Left lobe of liver (tissue), 2 donors: Measurements from ENCODE around the gene TENT4A. TPM values are rescaled to one million over a fixed set of nuclear protein-coding genes. Genes with fewer than 3 reads are reported as not detected.

Source experiments
- ATAC-seq: fragments of 200-7000 bp; cut with Tn5 transposase; one replicate; pipeline ENCODE4 v1.9.1; 2020; ENCODE audit warnings: mild to moderate bottlenecking, moderate library complexity
- DNase-seq: peaks from one replicate; pipeline ENCODE4 v3.0.0-alpha.2; 2020; ENCODE audit warnings: low spot score
- total RNA-seq: library from RNA; stranded (reverse); gene quantifications from one replicate; pipeline ENCODE4 v1.2.1, GENCODE V29; 2021
- donor health status: DM: no; HTN: no; CAD: no; lungs with moderate emphysema.
- donor health status: DM: no; HTN: yes; CAD: no.

The TENT4A gene
- total RNA-seq, 1 donor from 2014 or later: 14.3 TPM

- ATAC-seq: no peak
- DNase-seq: peak; percentile 38
Measured at GRCh38 chr5:6716629-6717149, 3.5 kb downstream of the TENT4A start.

- ATAC-seq (peak; percentile 29), DNase-seq (peak; percentile 73)
Measured at GRCh38 chr5:6717247-6717646, 4.0 kb downstream of the TENT4A start.

GRCh38 chr5:6717687-6718086, 4.5 kb downstream of the TENT4A start:
- no peak for ATAC-seq
- peak; percentile 44 for DNase-seq

GRCh38 chr5:6718161-6718681, 5.0 kb downstream of the TENT4A start:
- no peak for ATAC-seq
- peak; percentile 34 for DNase-seq

DNA sequence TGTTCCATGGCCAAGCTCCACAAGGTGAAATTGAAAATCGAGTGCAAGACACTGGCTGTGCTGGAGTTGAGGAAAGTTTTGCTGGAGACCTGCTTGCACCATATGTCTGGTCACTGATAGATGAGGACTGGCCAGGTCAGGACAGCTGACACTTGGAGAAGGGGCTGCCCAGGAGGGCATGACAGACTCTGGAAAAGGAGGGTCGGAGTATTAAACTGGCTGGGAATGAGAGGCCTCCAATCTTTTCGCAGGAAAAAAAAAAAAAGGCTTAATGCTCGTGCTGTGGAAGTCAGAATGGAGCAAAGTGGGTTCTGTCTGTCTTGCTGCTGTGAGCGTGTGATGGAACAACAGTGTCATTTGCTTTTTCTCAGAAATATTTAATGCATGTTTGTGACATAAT, 5.5 kb downstream of the TENT4A start:
- ATAC-seq: no peak
- peak; percentile 28 for DNase-seq

GRCh38 chr5:6719417-6719816, 6.2 kb downstream of the TENT4A start:
- DNase-seq (peak; percentile 14), ATAC-seq (no peak)

DNA sequence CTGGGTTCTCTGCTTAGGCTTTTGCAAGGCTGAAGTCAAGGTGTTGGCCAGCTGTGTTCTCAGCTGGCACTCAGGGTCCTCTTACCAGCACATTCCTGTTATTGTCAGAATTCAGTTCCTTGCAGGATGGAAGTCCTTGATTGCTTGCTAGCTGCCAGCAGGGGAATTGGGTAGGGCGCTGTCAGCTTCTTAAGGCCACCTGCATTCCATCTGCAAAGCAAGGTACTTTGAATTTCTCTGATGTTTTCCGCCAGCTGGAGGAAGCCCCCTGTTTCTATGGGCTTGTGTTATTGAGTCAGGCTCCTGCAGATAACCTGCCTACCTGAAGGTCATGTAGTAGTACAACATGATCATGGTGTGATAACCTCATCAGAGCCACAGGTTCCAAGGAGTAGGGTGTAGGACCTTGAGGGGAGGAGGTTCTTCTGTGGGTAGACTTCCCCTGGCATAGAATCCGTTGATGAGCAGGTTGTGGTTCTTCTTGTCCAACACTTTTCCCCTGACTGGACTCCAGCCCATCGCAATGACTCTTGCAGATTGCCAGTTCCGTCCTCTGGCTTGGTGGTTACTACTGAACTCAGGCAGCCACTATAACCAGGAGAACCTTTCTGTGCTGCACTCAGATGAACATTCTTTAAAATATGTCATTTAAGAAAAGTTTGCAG, 6.8 kb downstream of the TENT4A start:
- peak; percentile 47 for DNase-seq
- peak; percentile 38 for ATAC-seq

DNA sequence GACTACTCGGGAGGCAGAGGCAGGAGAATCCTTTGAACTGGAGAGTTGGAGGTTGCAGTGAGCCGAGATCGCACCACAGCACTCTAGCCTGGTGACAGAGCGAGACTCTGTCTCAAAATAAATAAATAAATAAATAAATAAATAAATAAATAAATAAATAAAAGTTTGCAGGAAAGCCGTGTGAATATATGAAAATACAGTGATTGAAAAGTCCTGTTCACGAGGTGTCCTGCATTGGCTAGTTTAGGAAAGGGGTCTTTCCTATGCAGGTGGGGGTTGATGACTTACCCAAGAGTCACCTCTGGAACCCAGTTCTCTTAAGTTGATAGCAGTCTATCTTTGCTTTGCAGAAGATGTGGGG, 7.3 kb downstream of the TENT4A start:
- DNase-seq (no peak), ATAC-seq (no peak)

- DNase-seq: peak; percentile 43
- no peak for ATAC-seq
Measured at GRCh38 chr5:6721442-6721841, 8.2 kb downstream of the TENT4A start.

- ATAC-seq: no peak
- peak; percentile 35 for DNase-seq
Measured at GRCh38 chr5:6722015-6722414, 8.8 kb downstream of the TENT4A start.

- DNase-seq (peak; percentile 23), ATAC-seq (peak; percentile 34)
Measured at GRCh38 chr5:6723122-6723815, 10.0 kb downstream of the TENT4A start.

DNA sequence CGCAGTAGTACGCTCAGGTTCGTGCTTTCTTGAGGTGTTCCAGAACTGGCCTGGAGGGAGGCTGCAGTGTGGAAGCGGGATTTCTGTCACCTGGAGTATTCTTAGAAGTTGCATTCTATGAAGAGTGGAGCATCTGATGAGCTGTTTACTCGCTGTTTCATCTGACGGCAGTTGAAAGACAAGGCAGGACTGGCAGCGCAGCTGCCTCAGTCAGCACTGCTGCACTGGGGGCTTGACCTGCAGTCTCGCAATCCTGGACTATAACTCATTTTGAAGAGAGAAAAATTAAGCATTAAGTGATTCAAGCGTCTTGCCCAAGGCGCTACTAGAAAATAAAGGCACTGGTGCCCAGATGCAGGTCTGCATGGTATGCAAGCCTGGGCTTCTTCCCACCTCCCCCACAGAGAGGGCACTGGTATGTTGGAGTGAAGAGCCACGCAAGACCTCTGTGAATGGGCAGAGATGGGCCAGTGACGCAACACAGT, 10.6 kb downstream of the TENT4A start:
- ATAC-seq: no peak
- peak; percentile 5 for DNase-seq

- ATAC-seq (no peak), DNase-seq (no peak)
Measured at GRCh38 chr5:6724321-6724929, 11.2 kb downstream of the TENT4A start.

DNA sequence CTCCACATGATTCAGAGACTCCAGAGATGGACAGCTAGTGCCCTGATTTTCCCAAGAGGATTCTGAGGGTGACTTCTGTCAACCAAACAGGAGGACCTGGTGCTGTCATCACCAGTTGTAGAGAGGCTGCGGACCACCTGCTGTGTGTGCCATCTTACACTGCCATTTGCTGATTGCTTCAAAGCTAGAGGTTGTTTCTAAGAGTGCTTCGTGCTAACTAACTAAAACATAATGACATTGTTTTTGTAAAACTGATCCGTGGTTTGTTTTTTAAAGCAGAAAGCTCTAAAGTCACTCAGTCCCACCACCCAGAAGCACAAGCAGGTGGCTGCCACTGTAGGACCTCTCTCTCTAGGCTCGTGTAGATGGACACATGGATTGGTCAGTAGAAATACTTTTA, 12.2 kb downstream of the TENT4A start:
- no peak for DNase-seq
- ATAC-seq: no peak

DNA sequence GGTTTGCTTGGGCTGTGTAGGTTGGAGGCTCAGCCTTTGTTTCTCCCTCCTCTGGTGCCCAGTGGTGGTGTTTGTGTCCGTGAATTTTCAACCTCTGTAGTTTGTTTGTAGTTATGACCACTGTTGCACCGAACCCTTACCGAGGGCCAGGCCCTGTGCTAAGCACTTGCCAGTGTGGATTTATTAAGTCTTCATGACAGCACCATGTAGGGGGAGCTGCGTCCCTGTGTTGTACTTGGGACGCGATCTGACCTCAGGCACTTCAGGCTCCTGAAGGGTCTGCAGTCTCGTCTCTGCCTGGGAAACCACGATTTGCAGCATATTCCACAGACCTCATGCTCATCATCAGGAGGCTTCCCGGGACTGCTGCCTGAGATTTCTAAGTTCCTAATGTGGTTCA, 12.8 kb downstream of the TENT4A start:
- DNase-seq (no peak), ATAC-seq (no peak)

- no peak for ATAC-seq
- DNase-seq: no peak
Measured at GRCh38 chr5:6727231-6727630, 14.0 kb downstream of the TENT4A start.

DNA sequence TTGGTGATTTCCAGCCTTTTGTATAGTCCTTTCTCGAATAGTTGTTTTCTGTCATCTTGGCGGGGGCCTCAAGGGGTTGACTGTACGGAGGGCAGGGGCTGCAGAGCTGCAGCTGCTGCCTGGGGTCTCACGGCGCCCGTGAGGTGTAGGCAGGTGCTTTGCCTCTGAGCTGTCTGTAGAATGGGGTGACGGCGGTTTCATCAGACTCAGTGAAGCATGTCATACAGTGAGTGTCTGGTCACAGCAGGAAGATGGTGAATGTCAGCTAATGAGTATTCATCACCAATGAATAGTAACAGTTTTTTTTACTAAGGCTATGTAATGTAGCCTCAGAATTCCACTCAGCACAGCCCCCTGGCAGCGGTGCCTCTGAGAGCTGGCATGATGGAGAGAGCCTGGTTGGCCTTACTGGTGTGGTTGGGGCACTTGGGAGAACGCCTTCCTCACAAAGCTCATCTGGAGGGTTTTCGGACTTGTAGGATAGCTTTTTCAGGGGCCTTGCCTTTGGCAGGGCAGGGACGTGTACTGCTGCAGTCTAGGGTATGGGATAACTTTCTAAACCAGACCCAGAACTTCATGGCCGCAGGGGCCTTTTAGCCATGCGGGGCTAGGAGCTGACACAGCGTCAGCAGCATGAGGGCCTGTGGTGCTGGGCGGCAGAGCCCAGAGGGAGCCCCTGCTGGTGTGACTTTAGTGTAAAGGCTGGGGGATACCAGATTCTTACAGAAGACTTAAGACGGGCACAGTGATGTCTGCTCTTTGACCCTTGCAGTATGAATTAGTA, 15.0 kb downstream of the TENT4A start:
- DNase-seq: peak; percentile 27
- no peak for ATAC-seq

DNA sequence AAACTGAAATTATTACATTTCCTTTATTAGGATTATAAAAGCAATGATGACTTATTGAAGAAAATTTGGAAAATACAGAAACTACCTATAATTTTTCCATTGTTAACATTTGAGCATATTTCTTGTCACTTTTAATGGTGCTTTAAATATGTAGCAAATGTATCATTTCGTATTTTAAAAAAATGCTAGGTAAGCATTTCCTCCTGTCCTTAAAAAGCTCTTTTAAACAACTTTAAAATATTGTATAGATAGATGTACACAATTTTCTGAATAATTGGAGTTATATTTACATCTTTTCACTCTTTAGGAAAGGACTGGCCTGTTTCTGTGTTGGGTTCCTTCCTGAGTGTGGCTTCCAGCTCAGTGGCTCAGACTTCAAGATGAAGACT, 15.6 kb downstream of the TENT4A start:
- DNase-seq (no peak), ATAC-seq (no peak)

GRCh38 chr5:6729386-6730310, 16.4 kb downstream of the TENT4A start:
- no peak for DNase-seq
- peak; percentile 43 for ATAC-seq

- no peak for DNase-seq
- peak; percentile 38 for ATAC-seq
Measured at GRCh38 chr5:6730407-6730806, 17.2 kb downstream of the TENT4A start.
